NCI-H1436 (cell line): ENCODE measurements around the gene LPIN1.
"Not testable (repeated sequence)": the region's sequence is repeated elsewhere in the genome, so short reads cannot be mapped to it uniquely, and the experiment has no call there.

Experiments
- DNase-seq: peaks from one replicate; lab custom pipeline; 2025; lab: John Stamatoyannopoulos, UW

Gene LPIN1

GRCh38 chr2:11812466-11813248 lies 66.2 kb downstream of the LPIN1 start:
- no peak for DNase-seq

- not testable (repeated sequence) for DNase-seq
Observed at GRCh38 chr2:11813345-11813744, 66.9 kb downstream of the LPIN1 start.

GRCh38 chr2:11813951-11814350 lies 67.5 kb downstream of the LPIN1 start:
- DNase-seq, result no peak

GRCh38 chr2:11814979-11815510 lies 68.6 kb downstream of the LPIN1 start:
- no peak for DNase-seq

- DNase-seq, result not testable (repeated sequence)
Observed at GRCh38 chr2:11816935-11817334, 70.5 kb downstream of the LPIN1 start.

GRCh38 chr2:11819235-11819729 lies 72.8 kb downstream of the LPIN1 start:
- no peak for DNase-seq

GRCh38 chr2:11820650-11821049 lies 74.2 kb downstream of the LPIN1 start:
- no peak for DNase-seq

GRCh38 chr2:11821705-11822104 lies 75.3 kb downstream of the LPIN1 start:
- DNase-seq, result no peak

- not testable (repeated sequence) for DNase-seq
Observed at GRCh38 chr2:11822359-11822745, 75.9 kb downstream of the LPIN1 start.

GRCh38 chr2:11822746-11823451 lies 76.5 kb downstream of the LPIN1 start:
- no peak for DNase-seq

GRCh38 chr2:11824901-11825828 lies 78.7 kb downstream of the LPIN1 start:
- no peak for DNase-seq

- no peak for DNase-seq
Observed at GRCh38 chr2:11827547-11827946, 81.1 kb downstream of the LPIN1 start.

- no peak for DNase-seq
Observed at GRCh38 chr2:11828933-11829323, 82.5 kb downstream of the LPIN1 start.

GRCh38 chr2:11829324-11829946 lies 83.0 kb downstream of the LPIN1 start:
- peak; percentile 6 for DNase-seq

GRCh38 chr2:11829947-11830707 lies 83.7 kb downstream of the LPIN1 start:
- DNase-seq, result peak; percentile 36

GRCh38 chr2:11830708-11831301 lies 84.4 kb downstream of the LPIN1 start:
- DNase-seq, result no peak

- DNase-seq, result no peak
Observed at GRCh38 chr2:11831415-11831814, 85.0 kb downstream of the LPIN1 start.

GRCh38 chr2:11832531-11832930 lies 86.1 kb downstream of the LPIN1 start:
- DNase-seq, result no peak

GRCh38 chr2:11833601-11834000 lies 87.2 kb downstream of the LPIN1 start:
- no peak for DNase-seq

- no peak for DNase-seq
Observed at GRCh38 chr2:11835403-11835802, 89.0 kb downstream of the LPIN1 start.
